22Rv1 (cell line): ENCODE measurements around the gene PRKCQ.

ENCODE experiments used
- CTCF ChIP-seq: fragments of 450-650 bp; IDR thresholded peaks from 2 replicates; pipeline ENCODE4 v1.5.1; 2017; ENCODE audit warnings: mild to moderate bottlenecking
- ZFX ChIP-seq: fragments of 450-650 bp; IDR thresholded peaks from 2 replicates; pipeline ENCODE4 v1.6.1; 2017; ENCODE audit warnings: antibody characterized with exemption, borderline replicate concordance

GRCh38 chr10:6386960-6387359 is 193.1 kb downstream of the PRKCQ start:
- TF ChIP-seq CTCF (no peak), ZFX (no peak)
